ENCODE data around the gene NME3.
A peak's percentile ranks its signal among the peaks of the same experiment; 100 is the strongest.
"Not testable (repeated sequence)": the region's sequence is repeated elsewhere in the genome, so short reads cannot be mapped to it uniquely, and the experiment has no call there.

NME3 gene

GRCh38 chr16:1771188-1771863 lies at the start of gene NME3:
Gene NME3 (minus strand): TSS chr16:1771543. CDS start chr16:1771534, 9 bp downstream.
- DNase-seq, result peak; percentile 22

- DNase-seq, result no peak
Measured at GRCh38 chr16:1820946-1821290, 49.6 kb upstream of the NME3 start.

- DNase-seq, result no peak
Measured at GRCh38 chr16:1820096-1820945, 49.0 kb upstream of the NME3 start.

GRCh38 chr16:1819611-1820010 lies 48.3 kb upstream of the NME3 start:
- DNase-seq, result no peak

GRCh38 chr16:1818873-1819525 lies 47.7 kb upstream of the NME3 start:
- DNase-seq, result no peak

- no peak for DNase-seq
Measured at GRCh38 chr16:1818204-1818872, 47.0 kb upstream of the NME3 start.

- DNase-seq, result no peak
Measured at GRCh38 chr16:1817716-1818115, 46.4 kb upstream of the NME3 start.

GRCh38 chr16:1817276-1817589 lies 45.9 kb upstream of the NME3 start:
- DNase-seq, result no peak

GRCh38 chr16:1816396-1817275 lies 45.3 kb upstream of the NME3 start:
- DNase-seq, result no peak

- DNase-seq, result no peak
Measured at GRCh38 chr16:1815461-1815860, 44.1 kb upstream of the NME3 start.

GRCh38 chr16:1812732-1813163 lies 41.4 kb upstream of the NME3 start:
- peak; percentile 5 for DNase-seq

GRCh38 chr16:1810536-1810935 lies 39.2 kb upstream of the NME3 start:
- DNase-seq, result no peak

GRCh38 chr16:1810106-1810505 lies 38.8 kb upstream of the NME3 start:
- DNase-seq, result no peak

GRCh38 chr16:1809281-1809801 lies 38.0 kb upstream of the NME3 start:
- no peak for DNase-seq

GRCh38 chr16:1808691-1809090 lies 37.3 kb upstream of the NME3 start:
- no peak for DNase-seq

GRCh38 chr16:1807626-1808025 lies 36.3 kb upstream of the NME3 start:
- DNase-seq, result no peak

GRCh38 chr16:1800701-1801100 lies 29.4 kb upstream of the NME3 start:
- DNase-seq, result no peak

- DNase-seq, result not testable (repeated sequence)
Measured at GRCh38 chr16:1799263-1799662, 27.9 kb upstream of the NME3 start.

- no peak for DNase-seq
Measured at GRCh38 chr16:1794908-1795666, 23.7 kb upstream of the NME3 start.

GRCh38 chr16:1794221-1794871 lies 23.0 kb upstream of the NME3 start:
- DNase-seq, result peak; percentile 14

All from DMS79 treated with DMSO at 0.1 percent for 48 hours (cell line).